Mammary epithelial cell (primary cell): ENCODE data around the gene UBAP2.

Source experiments
- CTCF ChIP-seq, 2 donors: IDR thresholded peaks in 1 of 2; conservative IDR thresholded peaks in 1 of 2; 2 replicates each; pipeline ENCODE4 v1.5.1; 2011 to 2012; ENCODE audit warnings: inconsistent platforms in 2 of 2, low read length in 2 of 2, mild to moderate bottlenecking in 2 of 2, control low read depth in 1 of 2, low read depth in 1 of 2; ENCODE audit not compliant: insufficient read depth in 1 of 2; ENCODE audit errors: extremely low read depth in 1 of 2
- EZH2 ChIP-seq: IDR thresholded peaks from 2 replicates; pipeline ENCODE4 v1.6.1; 2012; ENCODE audit warnings: low read length, inconsistent platforms, borderline replicate concordance

- TF ChIP-seq CTCF (conservative IDR thresholded peaks at IDR 0.05 in 1 of 2, IDR thresholded peaks at IDR 0.05 in 1 of 2; ENCODE audit: extremely low read depth in 1 of 2, insufficient read depth in 1 of 2, low read depth in 1 of 2, low read length in 2 of 2) (no peak), EZH2 (no peak)
Observed at GRCh38 chr9:33950371-33950770, 98.3 kb downstream of the UBAP2 start.
